GM23248 (cell line): ENCODE data around the gene TM9SF2. TPM values are rescaled to one million over a fixed set of nuclear protein-coding genes. Genes with fewer than 3 reads are reported as not detected.

ENCODE experiments used
- DNase-seq: peaks from one replicate; pipeline ENCODE4 v3.0.0-alpha.2; 2015
- H2AFZ ChIP-seq: fragments of 200-600 bp; sonication (generic); 2 replicates; pipeline ENCODE4 v1.6.1; 2016; ENCODE audit warnings: antibody characterized with exemption
- H3F3A ChIP-seq: fragments of 200-600 bp; sonication (generic); 2 replicates; pipeline ENCODE4 v1.6.1; 2016; ENCODE audit warnings: mild to moderate bottlenecking, antibody characterized with exemption, mixed run types; ENCODE audit not compliant: insufficient read depth
- H3K27ac ChIP-seq: fragments of 200-600 bp; sonication (generic); 2 replicates; pipeline ENCODE4 v1.5.1; 2016; ENCODE audit warnings: mild to moderate bottlenecking
- H3K27me3 ChIP-seq: fragments of 200-600 bp; sonication (generic); replicated peaks from 2 replicates; pipeline ENCODE4 v1.6.1; 2016; ENCODE audit warnings: mild to moderate bottlenecking; ENCODE audit not compliant: insufficient read depth
- H3K36me3 ChIP-seq: fragments of 200-600 bp; sonication (generic); 2 replicates; pipeline ENCODE4 v1.6.1; 2016; ENCODE audit warnings: low read depth, mild to moderate bottlenecking
- H3K4me1 ChIP-seq: fragments of 200-600 bp; sonication (generic); 2 replicates; pipeline ENCODE4 v1.6.1; 2016; ENCODE audit warnings: mild to moderate bottlenecking; ENCODE audit not compliant: insufficient read depth
- H3K4me2 ChIP-seq: fragments of 200-600 bp; sonication (generic); one replicate; pipeline ENCODE4 v1.6.1; 2016; ENCODE audit warnings: mild to moderate bottlenecking; ENCODE audit not compliant: unreplicated experiment
- H3K4me3 ChIP-seq: fragments of 200-600 bp; sonication (generic); 2 replicates; pipeline ENCODE4 v1.5.1; 2016; ENCODE audit warnings: mild to moderate bottlenecking
- H3K79me2 ChIP-seq: fragments of 200-600 bp; sonication (generic); 2 replicates; pipeline ENCODE4 v1.6.1; 2016; ENCODE audit warnings: mild to moderate bottlenecking; ENCODE audit not compliant: insufficient read depth
- H3K9ac ChIP-seq: fragments of 200-600 bp; sonication (generic); 2 replicates; pipeline ENCODE4 v1.6.1; 2016; ENCODE audit warnings: mild to moderate bottlenecking
- H3K9me2 ChIP-seq: fragments of 200-600 bp; sonication (generic); 2 replicates; pipeline ENCODE4 v1.6.1; 2016; ENCODE audit warnings: mixed run types, mild to moderate bottlenecking, moderate library complexity; ENCODE audit not compliant: insufficient read depth
- H3K9me3 ChIP-seq: fragments of 200-600 bp; sonication (generic); one replicate; pipeline ENCODE4 v1.6.1; 2017; ENCODE audit warnings: low read depth
- H4K20me1 ChIP-seq: fragments of 200-600 bp; sonication (generic); 2 replicates; pipeline ENCODE4 v1.6.0; 2016; ENCODE audit not compliant: insufficient read depth
- EZH2 ChIP-seq: fragments of 200-600 bp; sonication (generic); IDR thresholded peaks from 2 replicates; pipeline ENCODE4 v1.6.1; 2018; ENCODE audit warnings: antibody characterized with exemption, mild to moderate bottlenecking; ENCODE audit not compliant: insufficient read depth, poor library complexity, severe bottlenecking
- EZH2phosphoT487 ChIP-seq: fragments of 200-600 bp; sonication (generic); IDR thresholded peaks from 2 replicates; pipeline ENCODE4 v1.6.1; 2018; ENCODE audit warnings: antibody characterized with exemption, moderate library complexity, mild to moderate bottlenecking, low read depth; ENCODE audit not compliant: insufficient read depth
- WGBS, 2 experiments: methylation state at CpG; one replicate each; pipeline ENCODE4 v1.1.6; 2015 to 2017; ENCODE audit warnings: low lambda C conversion rate in 2 of 2, low coverage in 1 of 2; ENCODE audit errors: missing lambda C conversion rate in 2 of 2; 5-methylcytosine and 5-hydroxymethylcytosine counted together
- in situ Hi-C: fragments of 300-500 bp; cut with MboI; formaldehyde crosslinking; loops from 2 replicates; pipeline ENCODE4 v1.15.0; 2020
- polyA plus RNA-seq: library from polyadenylated mRNA; unstranded; fragments of >200 nt; fragmentation: Nextera tagmentation; extraction: Ambion mirVana; gene quantifications from 2 replicates; pipeline ENCODE4 v1.2.1, GENCODE V29; 2016
- small RNA-seq: library from RNA; depleted of rRNA; stranded (forward); fragments of <200 nt; gene quantifications from one replicate; pipeline ENCODE3, GENCODE V24; 2014; ENCODE audit warnings: low read depth, low replicate concordance
- total RNA-seq: library from RNA; depleted of rRNA; stranded (reverse); fragments of >200 nt; shearing (Covaris generic); gene quantifications from 2 replicates; pipeline ENCODE4 v1.2.3, GENCODE V29; 2014; rRNA removed

The TM9SF2 gene
- total and polyA plus RNA-seq, 2 experiments from 2014 or later: 162 to 168 TPM

- Histone ChIP-seq H3K9me2 (no peaks in the 10 kb centered on the region), H3K4me3 (no peak overlapping the region), H2AFZ (no peak overlapping the region), H3F3A (no peaks in the 10 kb centered on the region), H3K9me3 (no peaks in the 10 kb centered on the region), H4K20me1 (no peaks in the 10 kb centered on the region), H3K4me1 (no peaks in the 10 kb centered on the region), H3K27ac (no peak overlapping the region), H3K27me3 (no peaks in the 10 kb centered on the region), H3K36me3 (no peaks in the 10 kb centered on the region), H3K4me2 (no peak overlapping the region), H3K79me2 (no peaks in the 10 kb centered on the region), H3K9ac (no peak overlapping the region)
- no peak for DNase-seq
- in situ Hi-C loops: no loop called here
- 79 to 80% methylated on average over 4 of the region's 4 CpGs for WGBS, 2 experiments
- TF ChIP-seq EZH2: no peak
- TF ChIP-seq EZH2phosphoT487: no peak
Observed at GRCh38 chr13:99610702-99611289, 109.5 kb downstream of the TM9SF2 start.

Small RNA genes lying within 50 kb of the gene (small RNA-seq; reads per million reads assigned to genes)
- not detected for gene AL139035.1

Other genes starting within 250 kb of the TM9SF2 start
- gene GPR18, start 243.1 kb upstream of the TM9SF2 start, total RNA-seq: not detected in 2 replicates
- gene GPR18, start 243.1 kb upstream of the TM9SF2 start, polyA plus RNA-seq: 0.22 and 0.46 TPM in 2 replicates
- gene GPR183, start 194.1 kb upstream of the TM9SF2 start, total RNA-seq: not detected in 2 replicates
- 0.25 and 0.33 TPM in 2 replicates for gene GPR183, start 194.1 kb upstream of the TM9SF2 start, polyA plus RNA-seq
- 0.38 and 0.86 TPM in 2 replicates for gene CLYBL, start 105.2 kb downstream of the TM9SF2 start, total RNA-seq
- 1.6 and 1.7 TPM in 2 replicates for gene CLYBL, start 105.2 kb downstream of the TM9SF2 start, polyA plus RNA-seq